ENCODE data around the gene CAMK2G.

- no peak for TF ChIP-seq REST (IDR thresholded peaks at IDR 0.05; ENCODE audit: insufficient read depth in 1 of 2, low read depth in 2 of 2, low read length in 2 of 2)
- TF ChIP-seq TAF1 (IDR thresholded peaks at IDR 0.05; ENCODE audit: borderline replicate concordance, insufficient read depth, low read length) = no peak
- TF ChIP-seq SIN3A (IDR thresholded peaks at IDR 0.05; ENCODE audit: borderline replicate concordance, insufficient read depth, low read length) = no peak
These were observed 32.0 kb downstream of the CAMK2G start for GRCh38 chr10:73842349-73842748.
